ENCODE measurements around the gene TTC16. TPM values are rescaled to one million over a fixed set of nuclear protein-coding genes. Genes with fewer than 3 reads are reported as not detected.

Gene TTC16
- total RNA-seq, 1 donor from 2014 or later: not detected

DNA sequence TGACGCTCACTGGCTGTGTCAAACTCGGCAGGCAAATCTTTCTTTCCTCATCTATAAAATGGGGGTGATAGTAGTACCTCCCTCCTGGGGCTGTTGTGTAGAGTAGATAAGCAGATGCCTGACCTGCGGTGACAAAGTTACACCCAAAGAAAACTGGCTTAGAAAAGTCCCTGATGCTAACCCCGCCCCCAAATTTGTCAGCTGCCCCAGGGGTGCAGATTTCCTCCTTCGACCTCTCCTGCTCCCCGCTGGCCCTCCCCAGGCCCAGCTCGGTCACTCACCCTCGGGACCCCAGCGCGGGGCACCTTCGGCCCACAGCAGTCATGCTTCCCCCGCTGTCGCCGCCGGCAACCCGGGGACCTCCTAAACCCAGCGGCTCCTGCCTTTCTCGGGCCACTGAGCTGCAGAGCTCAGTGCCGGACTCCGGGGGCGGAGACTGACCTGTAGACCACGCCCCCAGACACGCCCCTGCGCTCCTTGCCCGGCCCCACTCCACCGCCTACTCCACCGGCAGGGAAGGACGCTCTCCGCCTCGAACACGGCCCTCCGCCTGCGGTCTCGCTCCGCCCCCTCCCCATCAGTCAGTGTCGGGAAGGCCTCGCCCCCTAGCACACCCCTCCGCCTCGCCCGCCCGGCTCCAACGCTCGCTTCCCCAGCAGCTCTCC lies 55.2 kb downstream of the TTC16 start:
- H3K36me3 ChIP-seq (ENCODE audit: control insufficient read depth, insufficient read depth, low read length): no peaks in the 10 kb centered on the region
- TF ChIP-seq, protein P1, sequence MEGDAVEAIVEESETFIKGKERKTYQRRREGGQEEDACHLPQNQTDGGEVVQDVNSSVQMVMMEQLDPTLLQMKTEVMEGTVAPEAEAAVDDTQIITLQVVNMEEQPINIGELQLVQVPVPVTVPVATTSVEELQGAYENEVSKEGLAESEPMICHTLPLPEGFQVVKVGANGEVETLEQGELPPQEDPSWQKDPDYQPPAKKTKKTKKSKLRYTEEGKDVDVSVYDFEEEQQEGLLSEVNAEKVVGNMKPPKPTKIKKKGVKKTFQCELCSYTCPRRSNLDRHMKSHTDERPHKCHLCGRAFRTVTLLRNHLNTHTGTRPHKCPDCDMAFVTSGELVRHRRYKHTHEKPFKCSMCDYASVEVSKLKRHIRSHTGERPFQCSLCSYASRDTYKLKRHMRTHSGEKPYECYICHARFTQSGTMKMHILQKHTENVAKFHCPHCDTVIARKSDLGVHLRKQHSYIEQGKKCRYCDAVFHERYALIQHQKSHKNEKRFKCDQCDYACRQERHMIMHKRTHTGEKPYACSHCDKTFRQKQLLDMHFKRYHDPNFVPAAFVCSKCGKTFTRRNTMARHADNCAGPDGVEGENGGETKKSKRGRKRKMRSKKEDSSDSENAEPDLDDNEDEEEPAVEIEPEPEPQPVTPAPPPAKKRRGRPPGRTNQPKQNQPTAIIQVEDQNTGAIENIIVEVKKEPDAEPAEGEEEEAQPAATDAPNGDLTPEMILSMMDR (IDR thresholded peaks at IDR 0.05; ENCODE audit: insufficient read depth, low read length, poor library complexity, severe bottlenecking): no peak
- peak; percentile 77 for DNase-seq (ENCODE audit: low read depth)
- H3K27me3 ChIP-seq (ENCODE audit: control insufficient read depth, insufficient read depth, low read length): peaks cover 8% of the 10 kb centered on the region
- peak overlapping the region; percentile 41 for H3K4me3 ChIP-seq (ENCODE audit: low read depth, low read length)

DNA sequence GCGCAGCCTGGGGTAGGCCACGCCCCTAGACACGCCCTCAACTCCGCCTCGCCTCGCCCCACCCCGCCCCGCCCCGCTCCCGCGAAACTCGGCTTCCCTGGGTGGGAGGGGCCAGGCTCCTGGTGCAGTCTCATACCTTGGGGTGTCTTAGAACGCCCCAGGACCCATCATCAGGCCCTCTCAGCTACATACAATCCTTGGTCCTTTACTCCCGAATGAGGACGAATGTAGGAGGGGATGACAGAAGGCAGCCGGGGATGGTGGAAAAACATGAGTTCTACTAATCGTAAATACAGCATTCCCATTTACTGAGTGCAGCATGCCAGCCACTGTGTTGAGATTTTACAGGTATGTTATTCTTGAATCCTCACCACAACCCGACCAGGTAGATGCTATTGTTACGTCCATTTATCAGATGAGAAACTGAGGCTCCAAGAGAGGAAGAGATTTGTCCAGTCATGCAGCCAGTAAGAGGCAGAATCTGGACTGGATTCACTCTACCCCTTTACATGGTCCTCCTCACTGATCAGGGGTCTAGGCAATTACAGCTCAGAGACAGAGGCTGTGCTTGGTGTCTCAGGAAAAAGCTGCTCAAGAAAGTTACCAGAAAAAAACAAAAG lies 55.8 kb downstream of the TTC16 start:
- H3K27me3 ChIP-seq (ENCODE audit: control insufficient read depth, insufficient read depth, low read length): peaks cover 11% of the 10 kb centered on the region
- no peak overlapping the region for H3K4me3 ChIP-seq (ENCODE audit: low read depth, low read length)
- TF ChIP-seq, protein P1 (IDR thresholded peaks at IDR 0.05; ENCODE audit: insufficient read depth, low read length, poor library complexity, severe bottlenecking): no peak
- H3K36me3 ChIP-seq (ENCODE audit: control insufficient read depth, insufficient read depth, low read length): no peaks in the 10 kb centered on the region
- no peak for DNase-seq (ENCODE audit: low read depth)

DNA sequence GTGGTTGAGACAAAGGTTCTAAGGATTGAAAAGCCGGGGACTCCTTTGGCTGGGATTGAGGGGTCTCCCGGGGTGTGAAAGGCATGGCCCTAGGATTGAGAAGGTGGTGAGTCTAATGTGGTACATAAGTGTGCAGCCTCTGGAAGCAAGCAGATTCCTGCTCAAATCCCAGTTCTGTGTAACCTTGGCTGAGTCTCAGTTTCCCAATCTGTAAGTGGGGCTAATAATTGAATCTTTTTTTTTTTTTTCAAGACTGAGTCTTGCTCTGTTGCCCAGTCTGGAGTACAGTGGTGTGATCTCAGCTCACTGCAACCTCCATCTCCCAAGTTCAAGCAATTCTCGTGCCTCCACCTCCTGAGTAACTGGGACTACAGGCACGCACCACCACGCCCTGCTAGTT lies 56.7 kb downstream of the TTC16 start:
- peaks cover 13% of the 10 kb centered on the region for H3K27me3 ChIP-seq (ENCODE audit: control insufficient read depth, insufficient read depth, low read length)
- no peak overlapping the region for H3K4me3 ChIP-seq (ENCODE audit: low read depth, low read length)
- no peaks in the 10 kb centered on the region for H3K36me3 ChIP-seq (ENCODE audit: control insufficient read depth, insufficient read depth, low read length)
- TF ChIP-seq, protein P1 (IDR thresholded peaks at IDR 0.05; ENCODE audit: insufficient read depth, low read length, poor library complexity, severe bottlenecking): no peak
- no peak for DNase-seq (ENCODE audit: low read depth)

DNA sequence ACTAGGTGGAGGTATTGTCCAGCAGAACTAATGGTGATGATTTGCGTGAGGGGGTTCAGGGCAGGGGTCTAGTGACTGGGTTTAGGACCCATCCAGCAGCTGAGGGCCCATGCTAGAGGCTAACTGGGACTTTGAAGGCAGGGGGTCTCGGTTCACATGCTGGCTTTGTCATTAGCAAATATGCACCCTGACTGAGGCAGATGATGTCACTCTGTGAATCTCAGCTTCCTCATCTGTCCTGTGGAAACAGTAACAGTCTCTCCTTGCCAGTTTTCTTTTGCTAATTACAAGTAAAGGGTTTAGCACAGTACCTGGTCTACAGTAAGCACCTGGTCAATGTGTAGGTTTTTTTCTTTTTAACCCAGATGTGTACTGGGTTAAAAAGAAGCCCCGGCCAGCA lies 57.4 kb downstream of the TTC16 start:
- no peaks in the 10 kb centered on the region for H3K36me3 ChIP-seq (ENCODE audit: control insufficient read depth, insufficient read depth, low read length)
- TF ChIP-seq, protein P1 (IDR thresholded peaks at IDR 0.05; ENCODE audit: insufficient read depth, low read length, poor library complexity, severe bottlenecking): no peak
- H3K4me3 ChIP-seq (ENCODE audit: low read depth, low read length): no peak overlapping the region
- H3K27me3 ChIP-seq (ENCODE audit: control insufficient read depth, insufficient read depth, low read length): peaks cover 13% of the 10 kb centered on the region
- DNase-seq (ENCODE audit: low read depth): no peak

DNA sequence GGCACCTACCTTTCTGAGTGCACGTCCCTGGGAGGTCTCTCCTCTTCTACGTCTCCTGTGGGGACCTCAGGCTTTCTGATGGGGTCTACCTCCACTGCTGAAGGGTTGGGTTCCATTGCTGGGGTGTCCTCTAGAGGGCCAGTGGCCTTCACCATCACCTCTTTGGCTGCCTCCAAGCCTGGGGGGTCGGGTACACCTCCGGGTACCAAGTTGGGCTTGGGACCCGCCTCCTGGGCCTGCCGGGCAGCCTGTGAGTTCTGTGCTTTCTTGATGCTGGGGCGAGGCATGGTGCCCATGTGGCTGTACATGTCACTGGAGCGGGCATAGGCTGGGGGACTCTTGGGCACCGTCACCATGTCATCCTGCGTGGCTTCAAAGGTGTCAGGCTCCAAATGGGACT lies 58.1 kb downstream of the TTC16 start:
- no peaks in the 10 kb centered on the region for H3K36me3 ChIP-seq (ENCODE audit: control insufficient read depth, insufficient read depth, low read length)
- DNase-seq (ENCODE audit: low read depth): no peak
- H3K27me3 ChIP-seq (ENCODE audit: control insufficient read depth, insufficient read depth, low read length): peaks cover 13% of the 10 kb centered on the region
- no peak overlapping the region for H3K4me3 ChIP-seq (ENCODE audit: low read depth, low read length)
- TF ChIP-seq, protein P1 (IDR thresholded peaks at IDR 0.05; ENCODE audit: insufficient read depth, low read length, poor library complexity, severe bottlenecking): no peak

Data from kidney epithelial cell (primary cell).